CD4-positive, alpha-beta T cell (primary cell): ENCODE measurements around the gene FOXP4. TPM values are rescaled to one million over a fixed set of nuclear protein-coding genes. Genes with fewer than 3 reads are reported as not detected.

ENCODE experiments used
- ATAC-seq: fragments of 200-7000 bp; cut with Tn5 transposase; one replicate; pipeline ENCODE4 v1.10.0; 2022; ENCODE audit warnings: mild to moderate bottlenecking; ENCODE audit not compliant: poor library complexity
- CTCF ChIA-PET: fragments of 350-600 bp; sonication (Branson Sonifier 250); formaldehyde crosslinking; loops from one replicate; lab custom pipeline; 2021; ENCODE audit warnings: antibody characterized with exemption, inconsistent platforms; lab: Charles Lee
- POLR2A ChIA-PET: fragments of 350-600 bp; sonication (Branson Sonifier 250); formaldehyde crosslinking; loops from one replicate; lab custom pipeline; 2021; ENCODE audit warnings: antibody characterized with exemption, inconsistent platforms; lab: Charles Lee
- DNase-seq, 14 experiments: peaks; one replicate each; pipeline ENCODE4 v3.0.0-alpha.2; 2013 to 2020; ENCODE audit warnings: mixed read lengths in 2 of 14
- H3K27ac ChIP-seq, 2 donors: one replicate each; pipeline versions ENCODE4 v1.5.1 to v1.7.0; 2013; ENCODE audit warnings: low read length in 2 of 2, low read depth in 1 of 2, mild to moderate bottlenecking in 1 of 2
- H3K27me3 ChIP-seq, 2 experiments: 1 replicate in 1 of 2; 2 replicates in 1 of 2; pipeline versions ENCODE4 v1.6.1 to v1.7.0; 2013; ENCODE audit warnings: low read length in 2 of 2, control low read depth in 1 of 2, mild to moderate bottlenecking in 1 of 2, moderate library complexity in 1 of 2; ENCODE audit not compliant: insufficient read depth in 2 of 2, control insufficient read depth in 1 of 2
- H3K36me3 ChIP-seq: one replicate; pipeline ENCODE4 v1.6.1; 2013; ENCODE audit warnings: low read length, control low read depth; ENCODE audit not compliant: insufficient read depth
- H3K4me1 ChIP-seq: one replicate; pipeline ENCODE4 v1.6.1; 2013; ENCODE audit warnings: low read length, control low read depth; ENCODE audit not compliant: insufficient read depth
- H3K4me3 ChIP-seq: one replicate; pipeline ENCODE4 v1.5.1; 2013; ENCODE audit warnings: mild to moderate bottlenecking, low read length, moderate library complexity
- H3K9me3 ChIP-seq, 2 experiments: 1 replicate in 1 of 2; 2 replicates in 1 of 2; pipeline versions ENCODE4 v1.6.1 to v1.7.0; 2013; ENCODE audit warnings: low read length in 2 of 2, mild to moderate bottlenecking in 2 of 2, control low read depth in 1 of 2, moderate library complexity in 1 of 2; ENCODE audit not compliant: control insufficient read depth in 1 of 2, insufficient read depth in 1 of 2
- H3K27ac Mint-ChIP-seq: one replicate; pipeline ENCODE4 v1.8.0; 2020; ENCODE audit warnings: mixed read lengths
- H3K27me3 Mint-ChIP-seq: one replicate; pipeline ENCODE4 v1.8.0; 2021; ENCODE audit warnings: mixed read lengths
- H3K36me3 Mint-ChIP-seq: one replicate; pipeline ENCODE4 v1.8.0; 2021; ENCODE audit warnings: low read depth, mixed read lengths
- H3K4me1 Mint-ChIP-seq: one replicate; pipeline ENCODE4 v1.8.0; 2021; ENCODE audit warnings: low read depth, mixed read lengths
- H3K4me3 Mint-ChIP-seq: one replicate; pipeline ENCODE4 v1.8.0; 2020; ENCODE audit warnings: mild to moderate bottlenecking, mixed read lengths
- H3K9me3 Mint-ChIP-seq: one replicate; pipeline ENCODE4 v1.8.0; 2020; ENCODE audit warnings: mixed read lengths
- intact Hi-C, 2 experiments: fragments of 100-400 bp; cut with DNase I in 1 of 2; cut with micrococcal nuclease in 1 of 2; formaldehyde crosslinking; loops; one replicate each; pipeline versions ENCODE4 v1.15.1 to v1.9.0; 2023 to 2025; cut with DNase I, micrococcal nuclease
- total RNA-seq, 174 experiments: library from RNA in 2 of 174; stranded (reverse) in 2 of 174; gene quantifications; one replicate each; pipeline ENCODE4 v1.2.3 and lab custom pipeline; 2021 to 2026
- TF ChIP-seq, protein P1 (sequence below): fragments of 200-600 bp; IDR thresholded peaks from one replicate; pipeline ENCODE4 v1.8.0; 2022; ENCODE audit warnings: antibody characterized with exemption, mild to moderate bottlenecking

Gene FOXP4
- total RNA-seq, 2 experiments from 2014 or later = 3.7 to 3.9 TPM

GRCh38 chr6:41624621-41625380, 78.6 kb downstream of the FOXP4 start:
- Mint-ChIP-seq H3K27ac (no peak overlapping the region), H3K36me3 (no peaks in the 10 kb centered on the region), H3K27me3 (peaks cover 17% of the 10 kb centered on the region), H3K4me1 (peaks cover 12% of the 10 kb centered on the region), H3K9me3 (peaks cover 7% of the 10 kb centered on the region), H3K4me3 (no peak overlapping the region)
- intact Hi-C loops = no loop called here
- no peaks in the 10 kb centered on the region for H3K27me3 ChIP-seq
- no peak overlapping the region for H3K4me3 ChIP-seq
- TF ChIP-seq, protein P1, sequence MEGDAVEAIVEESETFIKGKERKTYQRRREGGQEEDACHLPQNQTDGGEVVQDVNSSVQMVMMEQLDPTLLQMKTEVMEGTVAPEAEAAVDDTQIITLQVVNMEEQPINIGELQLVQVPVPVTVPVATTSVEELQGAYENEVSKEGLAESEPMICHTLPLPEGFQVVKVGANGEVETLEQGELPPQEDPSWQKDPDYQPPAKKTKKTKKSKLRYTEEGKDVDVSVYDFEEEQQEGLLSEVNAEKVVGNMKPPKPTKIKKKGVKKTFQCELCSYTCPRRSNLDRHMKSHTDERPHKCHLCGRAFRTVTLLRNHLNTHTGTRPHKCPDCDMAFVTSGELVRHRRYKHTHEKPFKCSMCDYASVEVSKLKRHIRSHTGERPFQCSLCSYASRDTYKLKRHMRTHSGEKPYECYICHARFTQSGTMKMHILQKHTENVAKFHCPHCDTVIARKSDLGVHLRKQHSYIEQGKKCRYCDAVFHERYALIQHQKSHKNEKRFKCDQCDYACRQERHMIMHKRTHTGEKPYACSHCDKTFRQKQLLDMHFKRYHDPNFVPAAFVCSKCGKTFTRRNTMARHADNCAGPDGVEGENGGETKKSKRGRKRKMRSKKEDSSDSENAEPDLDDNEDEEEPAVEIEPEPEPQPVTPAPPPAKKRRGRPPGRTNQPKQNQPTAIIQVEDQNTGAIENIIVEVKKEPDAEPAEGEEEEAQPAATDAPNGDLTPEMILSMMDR = no peak
- no peaks in the 10 kb centered on the region for H3K36me3 ChIP-seq
- ATAC-seq = no peak
- ChIA-PET POLR2A (no interaction called here), CTCF (no interaction called here)
- H3K27ac ChIP-seq = no peak overlapping the region
- peaks cover 6% of the 10 kb centered on the region for H3K4me1 ChIP-seq
- DNase-seq = peak in 1 of 14 experiments; percentile 5
- peaks cover 9 to 21% of the 10 kb centered on the region in 2 experiments for H3K9me3 ChIP-seq

- TF ChIP-seq, protein P1 = no peak
- Mint-ChIP-seq H3K4me1 (peaks cover 12% of the 10 kb centered on the region), H3K27me3 (peaks cover 15% of the 10 kb centered on the region), H3K9me3 (peaks cover 7% of the 10 kb centered on the region), H3K4me3 (no peak overlapping the region), H3K36me3 (no peaks in the 10 kb centered on the region), H3K27ac (no peak overlapping the region)
- Histone ChIP-seq H3K36me3 (no peaks in the 10 kb centered on the region), H3K27ac (no peak overlapping the region), H3K4me3 (no peak overlapping the region), H3K27me3 (no peaks in the 10 kb centered on the region), H3K4me1 (peaks cover 6% of the 10 kb centered on the region), H3K9me3 (peaks cover 9 to 21% of the 10 kb centered on the region in 2 experiments)
- POLR2A ChIA-PET = no interaction called here
- DNase-seq (peak in 1 of 14 experiments; percentile 9), ATAC-seq (no peak)
- intact Hi-C loops = no loop called here
- CTCF ChIA-PET = no interaction called here
Measured at GRCh38 chr6:41625442-41625841, 79.3 kb downstream of the FOXP4 start.

DNA sequence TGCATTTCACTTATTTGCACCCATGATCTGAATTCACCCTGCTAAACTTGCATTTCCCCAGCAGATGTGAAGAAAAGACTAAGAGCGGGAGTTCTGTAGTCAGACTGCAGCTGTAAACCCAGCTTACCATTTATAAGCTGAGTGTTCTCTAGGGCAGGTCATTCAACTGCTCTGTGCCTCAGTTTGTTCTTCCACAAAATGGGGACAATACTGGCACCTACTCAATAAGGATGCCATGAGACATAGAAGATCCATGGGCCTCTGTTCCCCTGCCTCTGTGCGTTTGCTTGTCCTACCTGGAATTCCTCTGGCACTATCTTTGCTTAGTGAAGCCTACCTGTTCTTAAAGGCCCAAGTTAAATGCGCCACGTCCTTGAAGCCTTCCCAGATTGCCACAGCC, 79.8 kb downstream of the FOXP4 start:
- POLR2A ChIA-PET = no interaction called here
- H3K4me1 Mint-ChIP-seq = peaks cover 12% of the 10 kb centered on the region
- Histone ChIP-seq H3K36me3 (no peaks in the 10 kb centered on the region), H3K27me3 (no peaks in the 10 kb centered on the region), H3K4me3 (no peak overlapping the region), H3K9me3 (peaks cover 4 to 16% of the 10 kb centered on the region in 2 experiments), H3K4me1 (peaks cover 6% of the 10 kb centered on the region), H3K27ac (no peak overlapping the region)
- no peak for DNase-seq
- intact Hi-C loops = no loop called here
- H3K9me3 Mint-ChIP-seq = peaks cover 7% of the 10 kb centered on the region
- no peaks in the 10 kb centered on the region for H3K36me3 Mint-ChIP-seq
- no peak for ATAC-seq
- no peak overlapping the region for H3K27ac Mint-ChIP-seq
- peaks cover 15% of the 10 kb centered on the region for H3K27me3 Mint-ChIP-seq
- TF ChIP-seq, protein P1 = no peak
- CTCF ChIA-PET = no interaction called here
- H3K4me3 Mint-ChIP-seq = no peak overlapping the region
